Mesendoderm (in vitro differentiated cells): ENCODE results near the gene CRADD.

Experiments
- DNase-seq: peaks from one replicate; pipeline ENCODE4 v3.0.0; 2013
- H2AK5ac ChIP-seq: 2 replicates; pipeline ENCODE4 v1.6.1; 2013; ENCODE audit warnings: low read length, inconsistent platforms
- H2BK120ac ChIP-seq: 2 replicates; pipeline ENCODE4 v1.6.1; 2013; ENCODE audit warnings: low read depth, mild to moderate bottlenecking, low read length, moderate library complexity, mixed read lengths
- H2BK15ac ChIP-seq: replicated peaks from 2 replicates; pipeline ENCODE4 v1.6.1; 2013; ENCODE audit warnings: low read depth, mild to moderate bottlenecking, moderate library complexity
- H2BK5ac ChIP-seq: 2 replicates; pipeline ENCODE4 v1.6.1; 2013; ENCODE audit warnings: low read length, inconsistent platforms
- H3K18ac ChIP-seq: 2 replicates; pipeline ENCODE4 v1.6.1; 2013; ENCODE audit warnings: mild to moderate bottlenecking, low read length, mixed read lengths
- H3K23ac ChIP-seq: one replicate; pipeline ENCODE4 v1.6.1; 2013; ENCODE audit warnings: low read length
- H3K27ac ChIP-seq: 2 replicates; pipeline ENCODE4 v1.5.1; 2013; ENCODE audit warnings: low read depth, mild to moderate bottlenecking, inconsistent platforms, low read length, moderate library complexity
- H3K27me3 ChIP-seq: 2 replicates; pipeline ENCODE4 v1.6.1; 2013; ENCODE audit warnings: low read length, control low read depth, mild to moderate bottlenecking, inconsistent platforms; ENCODE audit not compliant: insufficient read depth, poor library complexity
- H3K36me3 ChIP-seq: 2 replicates; pipeline ENCODE4 v1.6.1; 2013; ENCODE audit warnings: low read length, inconsistent platforms; ENCODE audit not compliant: control insufficient read depth, insufficient read depth
- H3K4ac ChIP-seq: one replicate; pipeline ENCODE4 v1.6.1; 2013; ENCODE audit warnings: low read depth, mild to moderate bottlenecking, low read length, moderate library complexity
- H3K4me1 ChIP-seq: 2 replicates; pipeline ENCODE4 v1.6.1; 2013; ENCODE audit warnings: low read depth, low read length, inconsistent platforms; ENCODE audit not compliant: control insufficient read depth
- H3K4me2 ChIP-seq: 2 replicates; pipeline ENCODE4 v1.6.1; 2013; ENCODE audit warnings: low read length
- H3K4me3 ChIP-seq: 2 replicates; pipeline ENCODE4 v1.5.1; 2013; ENCODE audit warnings: mild to moderate bottlenecking, low read length
- H3K56ac ChIP-seq: one replicate; pipeline ENCODE4 v1.6.1; 2013; ENCODE audit warnings: low read length
- H3K79me1 ChIP-seq: 2 replicates; pipeline ENCODE4 v1.6.1; 2013; ENCODE audit warnings: low read length, inconsistent platforms
- H3K79me2 ChIP-seq: 2 replicates; pipeline ENCODE4 v1.6.1; 2013; ENCODE audit warnings: mild to moderate bottlenecking, low read length; ENCODE audit not compliant: control insufficient read depth, insufficient read depth
- H3K9ac ChIP-seq: 2 replicates; pipeline ENCODE4 v1.6.1; 2013; ENCODE audit warnings: low read length, inconsistent platforms
- H4K5ac ChIP-seq: one replicate; pipeline ENCODE4 v1.6.1; 2013; ENCODE audit warnings: low read length
- H4K8ac ChIP-seq: one replicate; pipeline ENCODE4 v1.6.1; 2013; ENCODE audit warnings: low read depth, mild to moderate bottlenecking, control low read depth, low read length, moderate library complexity
- WGBS: extraction: QIAGEN DNeasy Blood & Tissue Kit; methylation state at CpG from one replicate; pipeline ENCODE4 v1.1.7; 2013; ENCODE audit warnings: low lambda C conversion rate, missing lambda C conversion rate; ENCODE audit not compliant: insufficient coverage; ENCODE audit errors: extremely low coverage; 5-methylcytosine and 5-hydroxymethylcytosine counted together

Gene CRADD

DNA sequence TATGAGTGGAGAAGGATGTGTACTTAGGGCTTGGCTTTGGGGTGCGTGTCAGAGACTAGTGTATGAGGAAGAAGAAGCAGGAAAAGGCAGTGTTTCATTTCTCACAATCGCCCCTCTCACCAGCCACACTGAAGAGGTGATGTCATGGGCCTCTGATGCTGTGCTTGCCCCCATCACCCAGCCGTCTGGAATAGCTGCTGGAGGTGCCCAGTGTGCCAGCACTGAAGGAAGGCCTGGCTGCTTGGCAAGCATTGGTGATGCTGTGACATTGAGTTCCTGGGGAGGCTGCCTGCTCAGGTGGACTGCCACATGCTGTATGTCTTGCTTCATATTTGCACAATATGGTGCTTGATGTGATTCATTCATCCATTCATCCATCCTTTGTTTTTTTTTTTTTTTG lies 56.2 kb downstream of the CRADD start:
- Histone ChIP-seq H4K8ac (no peak overlapping the region), H3K4me3 (no peak overlapping the region), H2BK5ac (no peak overlapping the region), H3K4me1 (no peaks in the 10 kb centered on the region), H3K4me2 (no peak overlapping the region), H3K27ac (no peak overlapping the region), H3K9ac (no peak overlapping the region), H3K56ac (no peak overlapping the region), H3K27me3 (no peaks in the 10 kb centered on the region), H3K18ac (no peak overlapping the region), H3K79me2 (no peaks in the 10 kb centered on the region), H2BK120ac (no peak overlapping the region), H3K4ac (no peak overlapping the region), H3K79me1 (no peaks in the 10 kb centered on the region), H3K23ac (no peak overlapping the region), H4K5ac (no peak overlapping the region), H2AK5ac (no peak overlapping the region), H2BK15ac (no peak overlapping the region), H3K36me3 (no peaks in the 10 kb centered on the region)
- no CpG with 5 or more reads among the region's 3 CpGs for WGBS
- DNase-seq = no peak

- Histone ChIP-seq H3K4ac (no peak overlapping the region), H3K79me1 (no peaks in the 10 kb centered on the region), H2BK120ac (no peak overlapping the region), H3K27ac (no peak overlapping the region), H4K8ac (no peak overlapping the region), H2BK5ac (no peak overlapping the region), H3K4me1 (no peaks in the 10 kb centered on the region), H3K36me3 (no peaks in the 10 kb centered on the region), H3K18ac (no peak overlapping the region), H2AK5ac (no peak overlapping the region), H2BK15ac (no peak overlapping the region), H3K27me3 (no peaks in the 10 kb centered on the region), H3K9ac (no peak overlapping the region), H4K5ac (no peak overlapping the region), H3K79me2 (no peaks in the 10 kb centered on the region), H3K4me2 (no peak overlapping the region), H3K4me3 (no peak overlapping the region), H3K56ac (no peak overlapping the region), H3K23ac (no peak overlapping the region)
- no peak for DNase-seq
- no CpG with 5 or more reads among the region's 5 CpGs for WGBS
Measured at GRCh38 chr12:93733928-93734327, 56.8 kb downstream of the CRADD start.

DNA sequence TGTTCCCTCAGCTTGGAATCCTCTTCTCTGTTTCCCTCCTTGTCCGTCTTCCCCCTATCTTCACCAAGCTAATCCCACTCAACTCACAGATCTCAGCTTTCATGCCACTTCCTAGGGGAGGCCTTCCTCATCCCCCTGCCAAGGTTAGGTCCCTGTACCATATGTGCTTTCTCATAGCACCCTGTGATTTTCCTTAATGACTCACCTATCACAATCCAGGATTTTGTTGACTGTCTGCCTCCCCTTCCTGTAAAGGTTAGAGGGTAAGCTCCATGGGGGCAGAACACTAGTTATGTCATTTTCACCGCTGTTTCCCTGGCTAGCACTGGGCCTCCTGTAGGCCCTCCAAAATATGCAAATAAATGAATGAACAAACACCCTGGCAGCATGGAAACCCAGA lies 57.6 kb downstream of the CRADD start:
- Histone ChIP-seq H3K4ac (no peak overlapping the region), H3K4me3 (no peak overlapping the region), H4K5ac (no peak overlapping the region), H3K56ac (no peak overlapping the region), H3K4me1 (no peaks in the 10 kb centered on the region), H2AK5ac (no peak overlapping the region), H3K27me3 (no peaks in the 10 kb centered on the region), H3K23ac (no peak overlapping the region), H3K79me2 (no peaks in the 10 kb centered on the region), H3K36me3 (no peaks in the 10 kb centered on the region), H2BK15ac (no peak overlapping the region), H3K79me1 (no peaks in the 10 kb centered on the region), H3K27ac (no peak overlapping the region), H3K18ac (no peak overlapping the region), H2BK5ac (no peak overlapping the region), H2BK120ac (no peak overlapping the region), H3K9ac (no peak overlapping the region), H4K8ac (no peak overlapping the region), H3K4me2 (no peak overlapping the region)
- no peak for DNase-seq
- WGBS = no CpG with 5 or more reads among the region's 2 CpGs

DNA sequence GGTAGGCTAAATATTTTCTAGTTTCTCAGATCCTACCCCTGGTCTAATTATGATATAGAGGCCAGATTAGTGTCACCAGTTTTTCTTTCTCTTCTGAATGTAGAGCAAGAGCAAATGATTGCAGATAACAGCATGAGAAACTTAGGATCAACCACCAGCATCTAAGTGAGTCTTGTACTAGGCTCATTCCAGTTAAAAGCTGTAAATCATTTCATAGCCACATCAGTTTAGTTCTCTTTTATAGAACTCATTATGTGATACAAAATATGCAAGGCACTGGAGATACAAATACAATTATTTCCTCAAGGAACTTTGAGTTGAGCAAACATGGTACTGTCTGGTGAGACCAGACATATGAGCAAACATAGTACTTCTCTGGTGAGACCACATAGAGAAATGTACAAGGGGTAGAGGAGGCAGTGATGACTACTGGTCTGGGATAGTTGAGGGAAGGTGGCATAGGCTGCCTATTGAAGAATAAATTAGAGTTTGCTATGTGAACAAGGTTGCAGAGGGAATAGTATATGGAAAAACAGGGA lies 59.5 kb downstream of the CRADD start:
- Histone ChIP-seq H3K9ac (no peak overlapping the region), H3K4ac (no peak overlapping the region), H2BK5ac (no peak overlapping the region), H3K4me2 (no peak overlapping the region), H3K79me1 (no peaks in the 10 kb centered on the region), H2BK120ac (no peak overlapping the region), H3K79me2 (no peaks in the 10 kb centered on the region), H2BK15ac (no peak overlapping the region), H3K4me3 (no peak overlapping the region), H2AK5ac (no peak overlapping the region), H3K36me3 (no peaks in the 10 kb centered on the region), H3K4me1 (no peaks in the 10 kb centered on the region), H4K8ac (no peak overlapping the region), H3K27me3 (no peaks in the 10 kb centered on the region), H3K18ac (no peak overlapping the region), H3K27ac (no peak overlapping the region), H4K5ac (no peak overlapping the region), H3K23ac (no peak overlapping the region), H3K56ac (no peak overlapping the region)
- DNase-seq = no peak

- Histone ChIP-seq H3K79me2 (no peaks in the 10 kb centered on the region), H3K4ac (no peak overlapping the region), H2BK120ac (no peak overlapping the region), H3K79me1 (no peaks in the 10 kb centered on the region), H3K4me1 (no peaks in the 10 kb centered on the region), H4K5ac (no peak overlapping the region), H2AK5ac (no peak overlapping the region), H3K4me2 (no peak overlapping the region), H3K36me3 (no peaks in the 10 kb centered on the region), H3K27me3 (no peaks in the 10 kb centered on the region), H3K9ac (no peak overlapping the region), H2BK15ac (no peak overlapping the region), H3K4me3 (no peak overlapping the region), H4K8ac (no peak overlapping the region), H3K27ac (no peak overlapping the region), H3K18ac (no peak overlapping the region), H2BK5ac (no peak overlapping the region), H3K56ac (no peak overlapping the region), H3K23ac (no peak overlapping the region)
- WGBS = no CpG with 5 or more reads among the region's 5 CpGs
- no peak for DNase-seq
Measured at GRCh38 chr12:93737457-93738198, 60.5 kb downstream of the CRADD start.
